ENCODE measurements around the gene BLVRA.

DNA sequence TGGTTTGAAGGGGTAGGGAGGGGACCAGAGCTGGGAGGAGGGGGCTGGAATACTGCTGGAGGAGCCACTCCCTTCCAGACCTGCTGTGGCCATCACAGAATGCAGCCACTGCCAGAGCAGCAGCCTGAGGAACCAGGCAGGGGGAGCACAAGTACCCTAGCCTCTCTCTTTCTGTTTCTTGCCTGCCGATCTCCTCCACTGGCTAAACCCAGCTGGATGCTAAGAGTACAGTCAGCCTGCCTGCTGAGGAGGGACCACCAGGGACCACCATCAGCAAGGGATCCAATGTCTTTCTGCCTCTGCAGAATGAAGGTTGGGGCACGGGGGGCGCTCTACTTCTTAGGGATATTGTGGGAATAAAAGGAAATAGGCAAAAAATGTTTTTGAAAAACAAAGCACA lies 4.7 kb downstream of the BLVRA start:
- TF ChIP-seq CTCF (IDR thresholded peaks at IDR 0.05) (no peak), POLR2A (IDR thresholded peaks at IDR 0.05) (no peak)
